WTC11 (cell line): ENCODE results near the gene EIF2D.

Experiments
- AFF4 ChIP-seq: sonication (generic); formaldehyde crosslinking; IDR thresholded peaks from 2 replicates; pipeline ENCODE4 v1.8.1; 2023; ENCODE audit warnings: mild to moderate bottlenecking, missing genetic modification reagents, borderline replicate concordance
- ATF2 ChIP-seq: sonication (generic); formaldehyde crosslinking; IDR thresholded peaks from 2 replicates; pipeline ENCODE4 v1.8.1; 2022; ENCODE audit warnings: low read depth, missing genetic modification reagents, borderline replicate concordance
- CBFB ChIP-seq: sonication (generic); formaldehyde crosslinking; IDR thresholded peaks from 2 replicates; pipeline ENCODE4 v1.8.1; 2022; ENCODE audit warnings: mild to moderate bottlenecking, low read depth, missing genetic modification reagents
- CTCF ChIP-seq: fragments of 200-600 bp; IDR thresholded peaks from 2 replicates; pipeline ENCODE4 v1.8.0; 2022; ENCODE audit warnings: antibody characterized with exemption
- E2F4 ChIP-seq: sonication (generic); formaldehyde crosslinking; IDR thresholded peaks from 2 replicates; pipeline ENCODE4 v1.8.1; 2022; ENCODE audit warnings: low read depth, mild to moderate bottlenecking, moderate library complexity, missing genetic modification reagents, borderline replicate concordance
- IRF2 ChIP-seq: sonication (generic); formaldehyde crosslinking; IDR thresholded peaks from 2 replicates; pipeline ENCODE4 v1.8.0; 2022; ENCODE audit warnings: low read depth, missing genetic modification reagents, borderline replicate concordance
- SP1 ChIP-seq: sonication (generic); formaldehyde crosslinking; conservative IDR thresholded peaks from 2 replicates; pipeline ENCODE4 v1.8.1; 2022; ENCODE audit warnings: missing genetic modification reagents
- ZBTB21 ChIP-seq: sonication (generic); formaldehyde crosslinking; IDR thresholded peaks from 2 replicates; pipeline ENCODE4 v1.8.1; 2023; ENCODE audit warnings: mild to moderate bottlenecking, missing genetic modification reagents, borderline replicate concordance
- ZNF425 ChIP-seq: fragments of 250-450 bp; sonication (Bioruptor Pico); conservative IDR thresholded peaks from 2 replicates; pipeline ENCODE4 v1.9.0; 2021; ENCODE audit warnings: mild to moderate bottlenecking

- TF ChIP-seq ZBTB21 (CRISPR knock-in tag) (no peak), CTCF (no peak), ATF2 (CRISPR knock-in tag) (no peak), ZNF425 (no peak), E2F4 (CRISPR knock-in tag) (no peak), SP1 (CRISPR knock-in tag) (no peak), CBFB (CRISPR knock-in tag) (no peak), IRF2 (no peak), AFF4 (CRISPR knock-in tag) (no peak)
Measured at GRCh38 chr1:206595581-206596318, 16.5 kb downstream of the EIF2D start.
